Measurements from ENCODE around the gene NR4A1.

DNA sequence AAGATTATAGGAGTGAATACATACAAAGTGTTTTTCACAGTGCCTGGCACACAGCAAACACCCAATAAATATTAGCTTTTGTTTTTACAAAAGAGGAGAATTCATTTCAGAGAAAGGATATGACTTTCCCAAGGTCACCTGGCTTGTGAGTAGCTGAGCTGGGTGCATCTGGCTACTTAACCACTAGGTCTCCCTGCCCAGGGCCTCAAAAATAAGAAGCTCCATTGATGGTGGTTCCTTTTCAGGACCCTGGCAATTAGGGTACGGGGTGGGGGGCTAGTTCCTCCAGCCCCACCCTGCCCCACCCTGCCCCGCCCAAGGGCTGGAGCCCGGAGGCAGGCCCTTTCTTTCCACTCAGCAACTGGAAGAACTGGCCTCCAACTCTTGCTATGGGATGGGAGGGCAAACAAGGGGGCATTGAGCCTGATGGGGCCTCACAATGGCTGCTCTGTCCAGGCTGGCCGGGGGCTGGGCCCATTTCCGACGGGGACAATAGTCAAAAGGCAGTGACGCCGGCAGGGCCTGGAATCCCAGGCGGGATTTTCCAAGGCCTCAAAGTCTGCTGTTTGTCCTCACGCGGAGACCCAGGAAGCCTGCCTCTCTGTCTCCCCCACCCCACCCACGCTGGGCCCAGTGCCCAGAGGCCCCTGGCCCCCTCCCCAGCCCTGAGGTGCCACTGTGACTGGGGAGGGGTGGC, 10.4 kb downstream of the NR4A1 start:
- no peak for TF ChIP-seq POLR2A (IDR thresholded peaks at IDR 0.05; ENCODE audit: low read depth, low read length)
- TF ChIP-seq SPI1 (IDR thresholded peaks at IDR 0.05; ENCODE audit: low read depth, low read length) = no peak
- no peak for TF ChIP-seq POU2F2 (IDR thresholded peaks at IDR 0.05; ENCODE audit: low read depth, low read length)
- no peak for TF ChIP-seq POLR2AphosphoS5 (IDR thresholded peaks at IDR 0.05; ENCODE audit: low read depth, low read length)

Data from GM12891 (cell line).